Activated naive CD4-positive, alpha-beta T cell treated with anti-CD3 and anti-CD28 coated beads for 36 hours (primary cell): ENCODE results near the gene ASIC3. TPM values are rescaled to one million over a fixed set of nuclear protein-coding genes. Genes with fewer than 3 reads are reported as not detected.
A peak's percentile ranks its signal among the peaks of the same experiment; 100 is the strongest.

Experiments
- CTCF ChIA-PET: fragments of 350-600 bp; sonication (Branson Sonifier 250); formaldehyde crosslinking; loops from one replicate; lab custom pipeline; 2021; ENCODE audit warnings: antibody characterized with exemption; lab: Charles Lee
- DNase-seq: peaks from one replicate; pipeline ENCODE4 v3.0.0-alpha.2; 2020
- H3K27ac Mint-ChIP-seq: one replicate; pipeline ENCODE4 v1.8.0; 2021; ENCODE audit warnings: mild to moderate bottlenecking, mixed read lengths
- H3K27me3 Mint-ChIP-seq: one replicate; pipeline ENCODE4 v1.8.0; 2021; ENCODE audit warnings: low read depth, mixed read lengths
- H3K36me3 Mint-ChIP-seq: one replicate; pipeline ENCODE4 v1.8.0; 2021; ENCODE audit warnings: low read depth, mixed read lengths
- H3K4me1 Mint-ChIP-seq: one replicate; pipeline ENCODE4 v1.8.0; 2021; ENCODE audit warnings: low read depth, mixed read lengths
- H3K4me3 Mint-ChIP-seq: one replicate; pipeline ENCODE4 v1.8.0; 2021; ENCODE audit warnings: mild to moderate bottlenecking, moderate library complexity, mixed read lengths
- H3K9me3 Mint-ChIP-seq: one replicate; pipeline ENCODE4 v1.8.0; 2021; ENCODE audit warnings: mixed read lengths
- intact Hi-C: fragments of 100-400 bp; cut with micrococcal nuclease; formaldehyde crosslinking; loops from one replicate; pipeline ENCODE4 v1.15.1; 2023
- total RNA-seq, 2 experiments: library from RNA; stranded (reverse); gene quantifications; one replicate each; pipeline ENCODE4 v1.2.3, GENCODE V29; 2021

ASIC3 gene
- total RNA-seq, 2 experiments from 2014 or later = 6.8 to 7.9 TPM

DNA sequence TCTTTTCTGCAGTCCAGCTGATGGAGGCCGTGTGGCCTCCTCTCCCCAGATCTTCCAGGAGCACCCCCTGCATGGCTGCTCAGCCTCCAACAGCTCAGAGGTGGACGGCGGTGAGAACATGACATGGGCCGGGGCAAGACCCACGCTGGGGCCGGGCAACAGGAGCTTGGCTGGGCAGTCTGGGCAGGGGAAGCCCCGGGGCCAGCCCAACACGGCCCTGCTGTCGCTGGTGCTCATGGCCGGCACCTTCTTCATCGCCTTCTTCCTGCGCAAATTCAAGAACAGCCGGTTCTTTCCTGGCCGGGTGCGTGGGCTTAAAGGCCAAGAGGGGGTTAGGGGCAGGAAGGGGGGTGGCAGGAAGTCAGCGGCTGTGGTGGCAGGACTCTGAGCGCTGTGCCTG is 25.7 kb downstream of the ASIC3 start:
- DNase-seq = no peak
- intact Hi-C loops = no loop called here
- Mint-ChIP-seq H3K36me3 (peaks cover 7% of the 10 kb centered on the region), H3K27me3 (no peaks in the 10 kb centered on the region), H3K9me3 (no peaks in the 10 kb centered on the region), H3K4me3 (no peak overlapping the region), H3K27ac (no peak overlapping the region), H3K4me1 (peaks cover 8% of the 10 kb centered on the region)
- CTCF ChIA-PET = interaction anchor here (2.2 kb wide), 1 partner anchor 14 kb away, joined by 9 read pairs; no protein-coding TSS in a partner anchor

GRCh38 chr7:151074817-151075661 is 26.7 kb downstream of the ASIC3 start:
- H3K27me3 Mint-ChIP-seq = no peaks in the 10 kb centered on the region

GRCh38 chr7:151075662-151075971 is 27.3 kb downstream of the ASIC3 start:
- CTCF ChIA-PET = interaction anchor here (1.0 kb wide), 1 partner anchor 34 kb away, joined by 3 read pairs; no protein-coding TSS in a partner anchor
- intact Hi-C loops = no loop called here
- DNase-seq = no peak
- Mint-ChIP-seq H3K4me3 (no peak overlapping the region), H3K27me3 (no peaks in the 10 kb centered on the region), H3K36me3 (peaks cover 10% of the 10 kb centered on the region), H3K4me1 (peaks cover 18% of the 10 kb centered on the region), H3K9me3 (no peaks in the 10 kb centered on the region), H3K27ac (no peak overlapping the region)

More at GRCh38 chr7:151074817-151075661, 26.7 kb downstream of the ASIC3 start:
- intact Hi-C loops = no loop called here
- H3K4me1 Mint-ChIP-seq = peaks cover 18% of the 10 kb centered on the region
- peaks cover 11% of the 10 kb centered on the region for H3K36me3 Mint-ChIP-seq
- no peak overlapping the region for H3K27ac Mint-ChIP-seq
- CTCF ChIA-PET = no interaction called here
- no peak for DNase-seq
- H3K4me3 Mint-ChIP-seq = no peak overlapping the region
- no peaks in the 10 kb centered on the region for H3K9me3 Mint-ChIP-seq

DNA sequence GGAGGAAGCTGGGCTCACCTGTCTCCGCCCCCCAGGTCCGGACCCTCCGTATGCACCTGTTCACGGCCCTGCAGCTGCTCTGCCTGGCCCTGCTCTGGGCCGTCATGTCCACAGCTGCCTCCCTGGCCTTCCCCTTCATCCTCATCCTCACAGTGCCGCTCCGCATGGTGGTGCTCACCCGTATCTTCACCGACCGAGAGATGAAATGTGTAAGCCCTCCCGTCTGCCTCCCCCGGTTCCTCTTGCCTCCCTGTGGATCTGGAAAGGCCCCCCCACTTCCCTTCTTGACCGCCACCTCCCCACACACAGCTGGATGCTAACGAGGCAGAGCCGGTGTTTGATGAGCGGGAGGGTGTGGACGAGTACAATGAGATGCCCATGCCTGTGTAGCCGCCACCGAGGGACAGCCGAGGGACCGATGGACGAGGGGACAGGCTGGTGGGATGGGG is 27.7 kb downstream of the ASIC3 start:
- DNase-seq = no peak
- CTCF ChIA-PET = interaction anchor here (1.0 kb wide), 1 partner anchor 34 kb away, joined by 3 read pairs; no protein-coding TSS in a partner anchor
- H3K9me3 Mint-ChIP-seq = no peaks in the 10 kb centered on the region
- no peaks in the 10 kb centered on the region for H3K27me3 Mint-ChIP-seq
- peaks cover 18% of the 10 kb centered on the region for H3K4me1 Mint-ChIP-seq
- H3K36me3 Mint-ChIP-seq = peaks cover 9% of the 10 kb centered on the region
- H3K27ac Mint-ChIP-seq = no peak overlapping the region
- H3K4me3 Mint-ChIP-seq = no peak overlapping the region
- intact Hi-C loops = no loop called here

GRCh38 chr7:151076863-151077704 is 28.8 kb downstream of the ASIC3 start:
- peaks cover 10% of the 10 kb centered on the region for H3K36me3 Mint-ChIP-seq
- intact Hi-C loops = no loop called here

GRCh38 chr7:151077705-151078232 is 29.4 kb downstream of the ASIC3 start:
- DNase-seq = no peak
- H3K4me3 Mint-ChIP-seq = peak overlapping the region; percentile 47
- peaks cover 10% of the 10 kb centered on the region for H3K36me3 Mint-ChIP-seq
- no peaks in the 10 kb centered on the region for H3K9me3 Mint-ChIP-seq
- CTCF ChIA-PET = interaction anchor here (0.7 to 0.9 kb wide), 2 partner anchors 13 to 91 kb away, joined by 3 read pairs; no protein-coding TSS in a partner anchor
- H3K27ac Mint-ChIP-seq = peak overlapping the region; percentile 35
- peaks cover 28% of the 10 kb centered on the region for H3K4me1 Mint-ChIP-seq
- H3K27me3 Mint-ChIP-seq = no peaks in the 10 kb centered on the region
- intact Hi-C loops = no loop called here

More at GRCh38 chr7:151076863-151077704, 28.8 kb downstream of the ASIC3 start:
- Mint-ChIP-seq H3K27ac (no peak overlapping the region), H3K27me3 (no peaks in the 10 kb centered on the region), H3K9me3 (no peaks in the 10 kb centered on the region), H3K4me3 (no peak overlapping the region), H3K4me1 (peaks cover 23% of the 10 kb centered on the region)
- DNase-seq = no peak
- CTCF ChIA-PET = interaction anchor here (0.8 kb wide), 1 partner anchor 37 kb away, joined by 3 read pairs; no protein-coding TSS in a partner anchor

DNA sequence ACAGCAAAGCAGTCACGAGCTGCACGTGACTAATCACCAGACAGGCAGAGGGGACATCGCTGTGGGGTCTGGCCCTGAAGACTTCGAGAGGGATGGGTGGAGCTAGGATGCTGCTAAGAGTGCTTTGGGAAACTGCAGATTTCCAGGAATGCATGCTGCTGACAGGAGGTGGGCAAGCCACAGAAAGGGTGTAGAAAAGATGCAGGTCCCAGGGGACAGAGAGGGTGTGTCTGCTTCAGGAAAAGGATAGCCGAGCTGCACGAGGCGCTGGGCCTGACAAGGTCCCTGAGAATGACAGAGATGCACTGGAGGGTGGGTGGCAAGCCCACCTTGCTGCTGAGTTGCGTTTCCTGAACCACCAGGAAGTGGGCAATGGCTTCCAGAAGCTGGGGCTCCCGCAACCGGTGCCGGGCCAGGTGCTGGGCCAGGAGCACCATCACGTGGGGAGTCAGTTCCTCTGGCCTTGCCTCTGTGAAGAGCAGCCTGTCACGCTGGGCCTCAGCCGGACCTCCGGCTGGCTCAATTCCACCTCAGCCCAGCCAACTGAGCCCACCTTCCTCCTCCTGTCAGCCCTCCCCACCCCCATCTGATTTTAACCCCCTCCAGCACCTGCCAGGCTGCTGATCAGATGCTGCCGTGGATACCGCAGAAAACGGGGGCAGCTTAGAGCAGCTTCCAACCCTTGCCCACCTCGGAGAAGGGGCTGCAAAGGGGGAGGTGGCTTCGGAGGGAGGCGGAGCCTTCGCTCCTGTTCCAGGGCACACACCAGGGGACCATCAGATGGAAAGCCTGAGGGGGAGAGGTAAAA is 30.1 kb downstream of the ASIC3 start:
- intact Hi-C loops = no loop called here

GRCh38 chr7:151079199-151079910 is 31.0 kb downstream of the ASIC3 start:
- CTCF ChIA-PET = no interaction called here
- intact Hi-C loops = no loop called here
- DNase-seq = no peak

More for the DNA sequence above, 30.1 kb downstream of the ASIC3 start:
- no peaks in the 10 kb centered on the region for H3K9me3 Mint-ChIP-seq
- peak overlapping the region; percentile 35 for H3K27ac Mint-ChIP-seq
- H3K4me3 Mint-ChIP-seq = peak overlapping the region; percentile 84
- peaks cover 10% of the 10 kb centered on the region for H3K36me3 Mint-ChIP-seq
- H3K27me3 Mint-ChIP-seq = no peaks in the 10 kb centered on the region
- CTCF ChIA-PET = interaction anchor here (0.7 to 0.9 kb wide), 2 partner anchors 12 to 91 kb away, joined by 3 read pairs; no protein-coding TSS in a partner anchor
- DNase-seq = no peak
- peaks cover 30% of the 10 kb centered on the region for H3K4me1 Mint-ChIP-seq

DNA sequence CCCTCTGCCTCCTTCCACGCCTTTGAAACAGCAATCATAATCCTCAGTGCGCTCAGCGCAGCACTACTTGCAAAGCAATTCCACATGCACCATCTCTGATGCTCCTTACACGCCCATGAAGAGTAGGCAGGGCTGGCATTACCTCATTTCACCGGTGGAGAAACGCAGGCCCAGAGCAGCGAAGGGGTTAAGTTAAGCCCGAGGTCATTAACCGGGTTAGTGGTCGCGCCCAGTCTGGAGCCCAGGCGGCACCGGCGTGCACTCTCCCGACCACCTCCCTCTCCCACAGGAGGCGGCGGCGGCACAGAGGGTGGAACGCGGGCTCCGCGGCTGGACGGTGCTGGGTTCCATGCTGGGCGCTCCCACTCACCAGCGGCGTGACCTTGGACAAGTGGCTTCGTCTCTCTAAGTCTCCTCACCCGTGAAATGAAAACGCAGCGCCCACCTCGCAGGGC is 31.8 kb downstream of the ASIC3 start:
- H3K36me3 Mint-ChIP-seq = peaks cover 7% of the 10 kb centered on the region

More at GRCh38 chr7:151079199-151079910, 31.0 kb downstream of the ASIC3 start:
- Mint-ChIP-seq H3K27me3 (no peaks in the 10 kb centered on the region), H3K36me3 (peaks cover 9% of the 10 kb centered on the region), H3K4me1 (peaks cover 30% of the 10 kb centered on the region), H3K9me3 (no peaks in the 10 kb centered on the region), H3K27ac (peak overlapping the region; percentile 36), H3K4me3 (peak overlapping the region; percentile 84)

GRCh38 chr7:151080522-151081169 is 32.3 kb downstream of the ASIC3 start, which contains the start of gene FASTK:
FASTK (minus strand) TSS chr7:151080809; CDS start chr7:151080766, 43 bp downstream.
- peak within 1 kb of the TSS; percentile 86 for H3K4me3 Mint-ChIP-seq
- H3K4me1 Mint-ChIP-seq = peaks cover 36% of the 10 kb centered on the region
- CTCF ChIA-PET = interaction anchor here (0.6 to 1.2 kb wide), 3 partner anchors 32 to 568 kb away, joined by 3 to 6 read pairs (median 4); no protein-coding TSS in a partner anchor
- peaks cover 7% of the 10 kb centered on the region for H3K27me3 Mint-ChIP-seq
- H3K9me3 Mint-ChIP-seq = no peaks in the 10 kb centered on the region
- intact Hi-C loops = loop anchor here (1.0 to 10.0 kb wide), 7 partner anchors 22 to 1206 kb away; partner anchors contain the start of genes ABCB8, ACTR3C, ATP6V0E2 and LRRC61
- peaks cover 7% of the 10 kb centered on the region for H3K36me3 Mint-ChIP-seq
- peak within 1 kb of the TSS; percentile 73 for H3K27ac Mint-ChIP-seq
- peak; percentile 93 for DNase-seq

More for the DNA sequence above, 31.8 kb downstream of the ASIC3 start:
- intact Hi-C loops = loop anchor here (1.0 to 10.0 kb wide), 7 partner anchors 22 to 1205 kb away; partner anchors contain the start of genes ABCB8, ACTR3C, ATP6V0E2 and LRRC61
- no peak for DNase-seq
- CTCF ChIA-PET = interaction anchor here (1.2 kb wide), 1 partner anchor 32 kb away, joined by 6 read pairs; no protein-coding TSS in a partner anchor
- H3K27me3 Mint-ChIP-seq = peaks cover 4% of the 10 kb centered on the region
- H3K27ac Mint-ChIP-seq = peak overlapping the region; percentile 68
- peaks cover 32% of the 10 kb centered on the region for H3K4me1 Mint-ChIP-seq
- no peaks in the 10 kb centered on the region for H3K9me3 Mint-ChIP-seq
- H3K4me3 Mint-ChIP-seq = peak overlapping the region; percentile 84
